ENCODE data around the gene SARDH. TPM values are rescaled to one million over a fixed set of nuclear protein-coding genes. Genes with fewer than 3 reads are reported as not detected.
A peak's percentile ranks its signal among the peaks of the same experiment; 100 is the strongest.

The SARDH gene
- total RNA-seq, 2 donors from 2014 or later, result 20.2 to 61.0 TPM

DNA sequence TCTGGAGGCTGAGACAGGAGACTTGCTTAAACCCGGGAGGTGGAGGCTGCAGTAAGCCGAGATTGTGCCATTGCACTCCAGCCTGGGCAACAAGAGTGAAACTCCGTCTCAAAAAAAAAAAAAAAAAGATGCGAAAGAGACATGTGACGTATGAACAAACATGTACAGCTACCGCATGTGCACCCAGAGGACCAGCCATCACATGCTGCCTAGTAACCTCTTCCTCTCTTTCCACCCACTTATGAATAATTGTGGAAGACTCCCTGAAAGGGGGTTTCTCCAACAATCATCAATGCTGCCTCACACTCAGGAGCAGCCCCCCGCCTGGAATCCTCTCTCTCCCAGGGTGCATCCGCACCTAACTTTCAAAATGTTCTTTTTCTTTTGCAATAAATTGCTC lies 2.2 kb downstream of the SARDH start:
- H3K4me1 ChIP-seq, result peaks cover 37% of the 10 kb centered on the region
- intact Hi-C loops (cut with DNase I), result no loop called here
- ATAC-seq (no peak), DNase-seq (peak in 1 of 4 donors; percentile 9)
- no peak overlapping the region for H3K4me3 ChIP-seq
- no peak overlapping the region for H3K27ac ChIP-seq
- 55 to 69% methylated on average over 7 to 8 of the region's 8 CpGs for WGBS, 2 donors
- no peaks in the 10 kb centered on the region for H3K36me3 ChIP-seq (replicated peaks in 1 of 2; ENCODE audit: insufficient read depth in 1 of 2, low read depth in 2 of 2)
- no peaks in the 10 kb centered on the region for H3K27me3 ChIP-seq
- TF ChIP-seq POLR2A (IDR thresholded peaks at IDR 0.05), result no peak
- TF ChIP-seq, protein P1, sequence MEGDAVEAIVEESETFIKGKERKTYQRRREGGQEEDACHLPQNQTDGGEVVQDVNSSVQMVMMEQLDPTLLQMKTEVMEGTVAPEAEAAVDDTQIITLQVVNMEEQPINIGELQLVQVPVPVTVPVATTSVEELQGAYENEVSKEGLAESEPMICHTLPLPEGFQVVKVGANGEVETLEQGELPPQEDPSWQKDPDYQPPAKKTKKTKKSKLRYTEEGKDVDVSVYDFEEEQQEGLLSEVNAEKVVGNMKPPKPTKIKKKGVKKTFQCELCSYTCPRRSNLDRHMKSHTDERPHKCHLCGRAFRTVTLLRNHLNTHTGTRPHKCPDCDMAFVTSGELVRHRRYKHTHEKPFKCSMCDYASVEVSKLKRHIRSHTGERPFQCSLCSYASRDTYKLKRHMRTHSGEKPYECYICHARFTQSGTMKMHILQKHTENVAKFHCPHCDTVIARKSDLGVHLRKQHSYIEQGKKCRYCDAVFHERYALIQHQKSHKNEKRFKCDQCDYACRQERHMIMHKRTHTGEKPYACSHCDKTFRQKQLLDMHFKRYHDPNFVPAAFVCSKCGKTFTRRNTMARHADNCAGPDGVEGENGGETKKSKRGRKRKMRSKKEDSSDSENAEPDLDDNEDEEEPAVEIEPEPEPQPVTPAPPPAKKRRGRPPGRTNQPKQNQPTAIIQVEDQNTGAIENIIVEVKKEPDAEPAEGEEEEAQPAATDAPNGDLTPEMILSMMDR (IDR thresholded peaks at IDR 0.05), result no peak
- no peaks in the 10 kb centered on the region for H3K9me3 ChIP-seq

DNA sequence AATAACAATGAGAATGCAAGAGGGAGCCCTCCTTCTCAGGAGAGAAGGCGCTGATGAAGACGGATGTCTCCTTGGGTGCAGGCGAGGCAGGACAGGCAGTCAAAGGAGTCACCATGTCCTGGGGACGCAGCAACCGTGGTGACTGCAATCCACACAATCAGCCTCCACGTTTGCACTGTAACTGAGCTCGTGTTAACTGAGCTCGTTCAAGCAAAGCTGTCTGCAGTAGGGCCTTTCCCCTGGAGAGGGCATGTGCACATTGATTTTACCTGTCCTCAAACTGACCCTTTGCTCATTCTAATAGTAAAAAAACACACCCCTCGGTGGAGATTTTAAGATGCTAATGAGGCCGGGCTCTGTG lies 2.8 kb downstream of the SARDH start:
- ATAC-seq, result no peak
- DNase-seq, result no peak

DNA sequence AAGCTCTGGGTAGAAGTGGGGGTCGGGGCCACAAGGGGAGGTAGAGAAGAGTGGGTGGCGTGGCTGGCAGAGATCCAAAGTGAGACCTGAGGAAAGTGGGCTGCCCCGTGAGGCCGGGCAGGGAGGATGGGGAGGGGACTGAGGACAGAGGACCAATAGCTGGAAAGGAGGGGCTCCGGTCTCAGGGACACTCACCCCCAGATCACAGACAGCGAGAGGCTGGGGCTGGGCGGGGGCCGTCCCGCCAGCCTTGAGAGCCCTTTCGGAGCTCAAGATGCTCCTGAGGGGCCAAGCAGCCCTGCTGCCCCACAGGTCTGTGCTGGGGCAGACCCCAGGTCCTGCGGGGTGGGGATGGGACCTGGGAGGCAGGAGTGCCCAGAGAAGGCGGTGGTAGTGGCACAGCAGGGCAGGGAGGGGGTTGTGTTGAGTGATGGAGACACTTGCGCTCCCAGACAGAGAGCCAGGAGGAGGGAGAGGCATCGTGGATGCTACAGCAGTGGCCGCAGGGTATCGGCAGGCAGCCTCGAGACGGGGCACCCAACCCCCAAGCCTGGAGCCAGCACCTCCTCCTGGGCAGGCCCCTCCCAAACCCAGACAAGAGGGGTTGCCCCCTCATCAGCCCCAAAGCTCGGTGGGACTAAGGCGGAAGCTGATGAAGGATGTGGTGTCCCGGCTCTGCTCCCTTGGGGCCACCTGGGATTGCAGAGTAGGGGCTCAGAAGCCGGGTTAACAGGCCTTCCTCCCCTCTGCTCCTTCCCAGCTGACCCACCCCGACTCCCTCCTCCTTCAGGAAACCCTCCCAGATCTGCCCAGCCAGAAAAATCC lies 3.4 kb downstream of the SARDH start:
- TF ChIP-seq, protein P1 (IDR thresholded peaks at IDR 0.05), result no peak
- TF ChIP-seq POLR2A (IDR thresholded peaks at IDR 0.05), result no peak

More for the DNA sequence above, 2.8 kb downstream of the SARDH start:
- TF ChIP-seq, protein P1 (IDR thresholded peaks at IDR 0.05), result no peak
- TF ChIP-seq POLR2A (IDR thresholded peaks at IDR 0.05), result no peak
- Histone ChIP-seq H3K36me3 (replicated peaks in 1 of 2; ENCODE audit: insufficient read depth in 1 of 2, low read depth in 2 of 2) (no peaks in the 10 kb centered on the region), H3K27me3 (no peaks in the 10 kb centered on the region), H3K27ac (no peak overlapping the region), H3K4me1 (peaks cover 39% of the 10 kb centered on the region), H3K9me3 (no peaks in the 10 kb centered on the region), H3K4me3 (no peak overlapping the region)
- 48 to 65% methylated on average over 6 to 10 of the region's 10 CpGs for WGBS, 2 donors
- intact Hi-C loops (cut with DNase I), result no loop called here

DNA sequence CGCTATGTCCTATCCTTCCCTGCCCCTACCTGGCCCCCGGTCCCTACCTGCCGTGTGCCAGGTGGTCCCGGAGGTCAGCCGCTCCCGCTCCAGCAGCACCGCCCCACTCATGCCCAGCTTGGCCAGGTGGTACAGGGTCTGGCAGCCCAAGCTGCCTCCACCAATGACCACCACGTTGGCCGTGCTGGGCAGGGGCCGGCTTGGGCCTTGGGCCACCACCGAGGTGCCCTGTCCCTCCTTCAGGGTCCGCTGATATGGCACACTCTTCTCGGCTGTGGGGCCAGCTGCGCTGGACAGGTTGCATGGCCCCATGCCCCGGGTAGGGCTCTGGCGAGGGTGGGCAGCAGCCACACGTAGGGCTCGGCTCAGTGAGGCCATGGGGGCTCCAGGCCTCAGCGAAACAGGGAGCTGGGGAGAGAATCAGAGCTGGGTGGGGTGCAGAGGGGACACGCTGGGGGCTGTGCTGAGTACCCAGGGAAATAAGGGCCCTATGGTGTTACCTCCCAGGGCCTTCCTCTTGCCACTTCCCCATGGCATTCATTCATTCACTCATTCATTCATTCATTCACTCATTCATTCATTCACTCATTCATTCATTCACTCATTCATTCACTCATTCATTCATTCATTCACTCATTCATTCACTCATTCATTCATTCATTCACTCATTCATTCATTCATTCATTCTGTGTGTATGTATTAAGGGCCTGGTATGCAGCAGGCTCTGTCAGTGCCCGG lies 4.2 kb downstream of the SARDH start:
- DNase-seq (peak in 1 of 4 donors; percentile 6), ATAC-seq (no peak)
- 78 to 85% methylated on average over 10 to 21 of the region's 21 CpGs for WGBS, 2 donors

More for the DNA sequence above, 3.4 kb downstream of the SARDH start:
- WGBS, 2 donors, result 79 to 80% methylated on average over 15 to 21 of the region's 23 CpGs
- Histone ChIP-seq H3K9me3 (no peaks in the 10 kb centered on the region), H3K4me1 (peaks cover 39% of the 10 kb centered on the region), H3K27me3 (no peaks in the 10 kb centered on the region), H3K4me3 (no peak overlapping the region), H3K27ac (no peak overlapping the region), H3K36me3 (replicated peaks in 1 of 2; ENCODE audit: insufficient read depth in 1 of 2, low read depth in 2 of 2) (no peaks in the 10 kb centered on the region)
- no peak for ATAC-seq
- peak in 1 of 4 donors; percentile 11 for DNase-seq
- intact Hi-C loops (cut with DNase I), result no loop called here

More for the DNA sequence above, 4.2 kb downstream of the SARDH start:
- TF ChIP-seq POLR2A (IDR thresholded peaks at IDR 0.05), result no peak
- TF ChIP-seq, protein P1 (IDR thresholded peaks at IDR 0.05), result no peak
- no peaks in the 10 kb centered on the region for H3K9me3 ChIP-seq
- H3K36me3 ChIP-seq (replicated peaks in 1 of 2; ENCODE audit: insufficient read depth in 1 of 2, low read depth in 2 of 2), result no peaks in the 10 kb centered on the region
- no peak overlapping the region for H3K4me3 ChIP-seq
- peaks cover 39% of the 10 kb centered on the region for H3K4me1 ChIP-seq
- no peaks in the 10 kb centered on the region for H3K27me3 ChIP-seq
- H3K27ac ChIP-seq, result no peak overlapping the region
- intact Hi-C loops (cut with DNase I), result no loop called here
